Measurements from ENCODE around the gene RNF214.

DNA sequence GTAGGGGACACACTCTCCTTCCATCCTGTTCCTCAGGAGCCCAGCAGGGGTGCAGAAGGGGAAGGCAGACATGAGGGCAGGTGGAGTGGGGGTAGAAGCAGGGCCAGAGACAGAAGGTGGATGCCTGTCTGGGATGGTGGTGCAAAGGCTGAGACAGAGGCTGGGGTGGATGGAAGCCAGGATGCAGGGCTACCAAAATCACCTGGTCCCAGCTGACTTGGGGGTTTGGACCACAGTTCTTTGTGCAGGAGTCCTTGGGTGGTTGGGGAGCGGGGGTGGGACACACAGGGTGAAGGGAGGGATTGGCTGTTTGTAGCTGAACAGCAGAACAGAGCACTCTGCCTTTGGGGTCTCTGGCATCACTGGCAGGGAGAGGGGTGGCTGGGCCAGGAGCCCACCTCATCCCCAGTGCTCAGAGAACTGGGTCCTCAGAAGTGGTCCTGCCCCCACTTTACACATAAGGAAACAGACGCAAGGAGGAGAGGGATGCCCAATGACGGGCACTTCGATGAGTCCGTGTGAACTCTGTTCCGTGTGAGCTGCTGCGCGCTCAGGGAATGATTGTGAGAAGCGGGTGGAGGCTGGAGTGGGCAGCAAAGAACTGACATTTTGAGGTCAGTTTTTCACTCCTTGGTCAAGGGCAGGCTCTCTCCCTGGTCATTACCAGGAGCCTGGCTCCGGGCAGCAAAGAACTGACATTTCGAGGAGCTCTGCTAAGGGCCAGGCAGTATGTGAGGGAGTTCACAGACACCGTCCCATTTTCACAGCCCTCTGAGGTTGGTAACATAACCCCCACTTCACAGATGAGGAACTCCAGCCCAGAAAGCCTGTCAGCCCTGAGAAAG is 31.4 kb upstream of the RNF214 start:
- TF ChIP-seq, protein P1, sequence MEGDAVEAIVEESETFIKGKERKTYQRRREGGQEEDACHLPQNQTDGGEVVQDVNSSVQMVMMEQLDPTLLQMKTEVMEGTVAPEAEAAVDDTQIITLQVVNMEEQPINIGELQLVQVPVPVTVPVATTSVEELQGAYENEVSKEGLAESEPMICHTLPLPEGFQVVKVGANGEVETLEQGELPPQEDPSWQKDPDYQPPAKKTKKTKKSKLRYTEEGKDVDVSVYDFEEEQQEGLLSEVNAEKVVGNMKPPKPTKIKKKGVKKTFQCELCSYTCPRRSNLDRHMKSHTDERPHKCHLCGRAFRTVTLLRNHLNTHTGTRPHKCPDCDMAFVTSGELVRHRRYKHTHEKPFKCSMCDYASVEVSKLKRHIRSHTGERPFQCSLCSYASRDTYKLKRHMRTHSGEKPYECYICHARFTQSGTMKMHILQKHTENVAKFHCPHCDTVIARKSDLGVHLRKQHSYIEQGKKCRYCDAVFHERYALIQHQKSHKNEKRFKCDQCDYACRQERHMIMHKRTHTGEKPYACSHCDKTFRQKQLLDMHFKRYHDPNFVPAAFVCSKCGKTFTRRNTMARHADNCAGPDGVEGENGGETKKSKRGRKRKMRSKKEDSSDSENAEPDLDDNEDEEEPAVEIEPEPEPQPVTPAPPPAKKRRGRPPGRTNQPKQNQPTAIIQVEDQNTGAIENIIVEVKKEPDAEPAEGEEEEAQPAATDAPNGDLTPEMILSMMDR (conservative IDR thresholded peaks at IDR 0.05; ENCODE audit: low read depth, low read length): no peak
- no peak for TF ChIP-seq EZH2 (IDR thresholded peaks at IDR 0.05; ENCODE audit: low read length, unreplicated experiment)

Data from PC-3 (cell line).